SK-N-SH (cell line): Measurements from ENCODE around the gene LMOD2. TPM values are rescaled to one million over a fixed set of nuclear protein-coding genes. Genes with fewer than 3 reads are reported as not detected.

ENCODE experiments used
- CTCF ChIA-PET: fragments of 300-600, 350-600 bp; formaldehyde crosslinking; extraction: SDS; loops from one replicate; lab custom pipeline; 2021; lab: Yijun Ruan, JAX
- POLR2A ChIA-PET: fragments of 350-600 bp; sonication (Branson Sonifier 250); formaldehyde crosslinking; extraction: SDS; loops from one replicate; lab custom pipeline; 2020; ENCODE audit warnings: antibody characterized with exemption, inconsistent platforms; lab: Yijun Ruan, JAX
- DNase-seq: peaks from one replicate; pipeline ENCODE4 v3.0.0; 2012
- H2AFZ ChIP-seq: fragments of 200-600 bp; sonication (generic); 2 replicates; pipeline ENCODE4 v1.8.1; 2016; ENCODE audit warnings: antibody characterized with exemption, mild to moderate bottlenecking, low read depth
- H3F3A ChIP-seq: fragments of 200-600 bp; sonication (generic); replicated peaks from 2 replicates; pipeline ENCODE3; 2016; ENCODE audit warnings: antibody characterized with exemption, mild to moderate bottlenecking; ENCODE audit not compliant: insufficient read depth
- H3K27ac ChIP-seq, 2 experiments: fragments of 200-500 bp in 1 of 2; fragments of 200-600 bp in 1 of 2; sonication (Bioruptor generic) in 1 of 2; sonication (generic), shearing (Covaris generic) in 1 of 2; 2 replicates each; pipeline versions ENCODE4 v1.5.1 to v1.6.1; 2014 to 2016; ENCODE audit warnings: low read depth in 2 of 2, inconsistent platforms in 1 of 2, low read length in 1 of 2, mild to moderate bottlenecking in 1 of 2, mixed read lengths in 1 of 2
- H3K27me3 ChIP-seq: fragments of 200-600 bp; sonication (generic), shearing (Covaris generic); 2 replicates; pipeline ENCODE4 v1.6.1; 2016; ENCODE audit warnings: mixed run types; ENCODE audit not compliant: insufficient read depth
- H3K36me3 ChIP-seq, 2 experiments: fragments of 200-500 bp in 1 of 2; fragments of 200-600 bp in 1 of 2; sonication (Bioruptor generic) in 1 of 2; sonication (generic) in 1 of 2; replicated peaks in 1 of 2; 2 replicates each; pipeline versions ENCODE3 to v1.5.1; 2014 to 2016; ENCODE audit warnings: low read length in 1 of 2, mild to moderate bottlenecking in 1 of 2; ENCODE audit not compliant: insufficient read depth in 2 of 2, control insufficient read depth in 1 of 2
- H3K4me1 ChIP-seq, 2 experiments: fragments of 200-500 bp in 1 of 2; fragments of 200-600 bp in 1 of 2; sonication (Bioruptor generic) in 1 of 2; sonication (generic), shearing (Covaris generic) in 1 of 2; 2 replicates each; pipeline versions ENCODE4 v1.5.1 to v1.6.1; 2014 to 2016; ENCODE audit warnings: low read depth in 1 of 2, low read length in 1 of 2, mixed run types in 1 of 2; ENCODE audit not compliant: insufficient read depth in 2 of 2, control insufficient read depth in 1 of 2
- H3K4me2 ChIP-seq: fragments of 200-600 bp; sonication (generic), shearing (Covaris generic); 2 replicates; pipeline ENCODE4 v1.6.1; 2017; ENCODE audit warnings: mixed run types
- H3K4me3 ChIP-seq, 2 experiments: fragments of 200-500 bp in 1 of 2; fragments of 200-600 bp in 1 of 2; sonication (Bioruptor generic) in 1 of 2; sonication (generic), shearing (Covaris generic) in 1 of 2; 2 replicates each; pipeline versions ENCODE4 v1.5.1 to v1.8.1; 2014 to 2016; ENCODE audit warnings: low read depth in 2 of 2, inconsistent platforms in 1 of 2, low read length in 1 of 2, mild to moderate bottlenecking in 1 of 2, mixed read lengths in 1 of 2, moderate library complexity in 1 of 2
- H3K79me2 ChIP-seq: fragments of 200-600 bp; sonication (generic); 2 replicates; pipeline ENCODE4 v1.8.1; 2017; ENCODE audit warnings: mild to moderate bottlenecking; ENCODE audit not compliant: insufficient read depth
- H3K9ac ChIP-seq: fragments of 200-600 bp; sonication (generic); 2 replicates; pipeline ENCODE4 v1.6.1; 2017; ENCODE audit warnings: mixed run types
- H3K9me2 ChIP-seq: fragments of 200-600 bp; sonication (generic); 2 replicates; pipeline ENCODE4 v1.6.1; 2017; ENCODE audit warnings: mixed run types
- H3K9me3 ChIP-seq: fragments of 200-600 bp; sonication (generic); 2 replicates; pipeline ENCODE4 v1.6.1; 2017; ENCODE audit warnings: mixed run types, mild to moderate bottlenecking, moderate library complexity
- H4K20me1 ChIP-seq: fragments of 200-600 bp; sonication (generic); 2 replicates; pipeline ENCODE4 v1.6.1; 2017; ENCODE audit warnings: mild to moderate bottlenecking, mixed run types; ENCODE audit not compliant: insufficient read depth
- ELF1 ChIP-seq: IDR thresholded peaks from 2 replicates; pipeline ENCODE4 v1.4.0; 2012
- EZH2phosphoT487 ChIP-seq: fragments of 200-600 bp; sonication (generic); IDR thresholded peaks from 2 replicates; pipeline ENCODE4 v1.6.1; 2017; ENCODE audit warnings: low read depth, mixed run types, mild to moderate bottlenecking, antibody characterized with exemption, moderate library complexity, borderline replicate concordance
- FOSL2 ChIP-seq: IDR thresholded peaks from 2 replicates; pipeline ENCODE4 v1.4.0; 2012; ENCODE audit warnings: low read depth, mild to moderate bottlenecking, moderate library complexity, borderline replicate concordance
- GABPA ChIP-seq: IDR thresholded peaks from 2 replicates; pipeline ENCODE4 v1.4.0; 2012; ENCODE audit warnings: low read depth, mild to moderate bottlenecking
- GATA2 ChIP-seq: sonication (generic); formaldehyde crosslinking; IDR thresholded peaks from 2 replicates; pipeline ENCODE4 v1.5.0; 2020; ENCODE audit warnings: mild to moderate bottlenecking, missing genetic modification reagents
- IRF3 ChIP-seq: fragments of 150-350 bp; IDR thresholded peaks from 2 replicates; pipeline ENCODE4 v1.6.1; 2016; ENCODE audit warnings: mild to moderate bottlenecking, low read depth, low read length
- JUND ChIP-seq: IDR thresholded peaks from 2 replicates; pipeline ENCODE4 v1.4.0; 2012
- MAX ChIP-seq: IDR thresholded peaks from 2 replicates; pipeline ENCODE4 v1.4.0; 2012; ENCODE audit warnings: low read depth
- MEF2A ChIP-seq: IDR thresholded peaks from 2 replicates; pipeline ENCODE4 v1.4.0; 2012; ENCODE audit warnings: low read depth, borderline replicate concordance
- MXI1 ChIP-seq: IDR thresholded peaks from 2 replicates; pipeline ENCODE4 v1.6.1; 2012; ENCODE audit warnings: mild to moderate bottlenecking, low read depth, low read length, improper control_type of control experiment
- NFIC ChIP-seq: IDR thresholded peaks from 2 replicates; pipeline ENCODE4 v1.4.0; 2012; ENCODE audit warnings: borderline replicate concordance
- RAD21 ChIP-seq: IDR thresholded peaks from 2 replicates; pipeline ENCODE4 v1.6.1; 2012; ENCODE audit warnings: mild to moderate bottlenecking, low read length
- RCOR1 ChIP-seq: fragments of 150-350 bp; IDR thresholded peaks from 2 replicates; pipeline ENCODE4 v1.6.1; 2017; ENCODE audit warnings: antibody characterized with exemption, low read length
- SMC3 ChIP-seq: IDR thresholded peaks from 2 replicates; pipeline ENCODE4 v1.6.1; 2012; ENCODE audit warnings: low read depth, low read length, improper control_type of control experiment
- TEAD4 ChIP-seq: IDR thresholded peaks from 2 replicates; pipeline ENCODE4 v1.4.0; 2012; ENCODE audit warnings: mild to moderate bottlenecking, borderline replicate concordance; ENCODE audit not compliant: insufficient read depth
- WGBS: methylation state at CpG from one replicate; pipeline ENCODE4 v1.1.6; 2017; ENCODE audit warnings: low lambda C conversion rate; 5-methylcytosine and 5-hydroxymethylcytosine counted together
- polyA plus RNA-seq, 3 experiments: library from polyadenylated mRNA; depleted of rRNA; stranded (reverse); fragments of >200 nt; gene quantifications; 2 replicates each; pipeline ENCODE4 v1.2.3, GENCODE V29; 2012

The LMOD2 gene
- polyA plus RNA-seq, 1 of the 3 experiments (the other 2 are of a cell fraction) = not detected

GRCh38 chr7:123652406-123652805, 3.3 kb upstream of the LMOD2 start:
- 98% methylated on average over 1 of the region's 1 CpG for WGBS
- Histone ChIP-seq H3K9me3 (no peaks in the 10 kb centered on the region), H2AFZ (no peak overlapping the region), H3K9ac (no peak overlapping the region), H3K4me2 (no peak overlapping the region), H3K27me3 (no peaks in the 10 kb centered on the region), H3K79me2 (no peaks in the 10 kb centered on the region), H4K20me1 (no peaks in the 10 kb centered on the region), H3K27ac (no peak overlapping the region), H3K9me2 (no peaks in the 10 kb centered on the region), H3K4me1 (peaks cover 0 to 3% of the 10 kb centered on the region in 2 experiments; a peak in 1 of 4 replicates), H3F3A (no peaks in the 10 kb centered on the region), H3K36me3 (no peaks in the 10 kb centered on the region), H3K4me3 (no peak overlapping the region)
- TF ChIP-seq GATA2 (CRISPR knock-in tag) (no peak), JUND (peak; percentile 35), FOSL2 (peak; percentile 53; the same call in 1 of the 2 replicates), IRF3 (no peak), NFIC (peak; percentile 49; the same call in 1 of the 2 replicates)
- CTCF ChIA-PET = interaction anchor here (1.0 to 2.7 kb wide), 4 partner anchors 8 to 146 kb away, joined by 3 to 7 read pairs (median 4); no protein-coding TSS in a partner anchor
- DNase-seq = no peak
- POLR2A ChIA-PET = no interaction called here

GRCh38 chr7:123653162-123653561, 2.5 kb upstream of the LMOD2 start:
- no peaks in the 10 kb centered on the region for H3K9me2 ChIP-seq
- TF ChIP-seq TEAD4 (no peak), RAD21 (no peak), GABPA (no peak), MAX (no peak), RCOR1 (no peak), MXI1 (no peak), SMC3 (no peak), ELF1 (no peak), EZH2phosphoT487 (no peak), MEF2A (no peak)
- DNase-seq = no peak
- no peaks in the 10 kb centered on the region for H4K20me1 ChIP-seq
- H3K4me3 ChIP-seq = no peak overlapping the region
- 77% methylated on average over 6 of the region's 6 CpGs for WGBS
- ChIA-PET POLR2A (no interaction called here), CTCF (interaction anchor here (1.0 to 2.7 kb wide), 3 partner anchors 9 to 145 kb away, joined by 3 to 7 read pairs (median 5); no protein-coding TSS in a partner anchor)
- H3K9me3 ChIP-seq = no peaks in the 10 kb centered on the region
- H3K27ac ChIP-seq = no peak overlapping the region
- no peaks in the 10 kb centered on the region for H3F3A ChIP-seq
- no peak overlapping the region for H3K4me2 ChIP-seq
- no peak overlapping the region for H2AFZ ChIP-seq
- H3K79me2 ChIP-seq = no peaks in the 10 kb centered on the region
- peaks cover 0 to 3% of the 10 kb centered on the region in 2 experiments; a peak in 2 of 4 replicates for H3K4me1 ChIP-seq
- H3K27me3 ChIP-seq = no peaks in the 10 kb centered on the region
- no peaks in the 10 kb centered on the region for H3K36me3 ChIP-seq
- no peak overlapping the region for H3K9ac ChIP-seq
